Right lobe of liver (tissue), 4 donors: ENCODE measurements around the gene NEURL2.

Experiments
- CTCF ChIP-seq, 4 donors: fragments of 200-600 bp in 3 of 4; fragments of 450-650 bp in 1 of 4; IDR thresholded peaks; one replicate each; pipeline versions ENCODE4 v1.5.1 to v1.8.0; 2016 to 2022; ENCODE audit warnings: antibody characterized with exemption in 4 of 4, mild to moderate bottlenecking in 2 of 4
- POLR2A ChIP-seq: fragments of 450-650 bp; IDR thresholded peaks from one replicate; pipeline ENCODE4 v1.6.1; 2017; ENCODE audit warnings: antibody characterized with exemption, mild to moderate bottlenecking
- donor health status: DM: no; HTN: no; CAD: no.
- donor health status: DM: no; HTN: no; CAD: no.
- donor health status: DM: no; HTN: yes; CAD: no.

- TF ChIP-seq CTCF (IDR thresholded peaks at IDR 0.05) (no peak), POLR2A (no peak)
Observed at GRCh38 chr20:45912344-45912682, 21.3 kb upstream of the NEURL2 start.
